HG03439 (cell line): ENCODE data around the gene CYB5D1.

Source experiments
- ATAC-seq: cut with Tn5 transposase; IDR thresholded peaks from one replicate; pipeline ENCODE4 v1.9.1; 2021; ENCODE audit warnings: mild to moderate bottlenecking, moderate library complexity; ENCODE audit not compliant: unreplicated experiment

The CYB5D1 gene

DNA sequence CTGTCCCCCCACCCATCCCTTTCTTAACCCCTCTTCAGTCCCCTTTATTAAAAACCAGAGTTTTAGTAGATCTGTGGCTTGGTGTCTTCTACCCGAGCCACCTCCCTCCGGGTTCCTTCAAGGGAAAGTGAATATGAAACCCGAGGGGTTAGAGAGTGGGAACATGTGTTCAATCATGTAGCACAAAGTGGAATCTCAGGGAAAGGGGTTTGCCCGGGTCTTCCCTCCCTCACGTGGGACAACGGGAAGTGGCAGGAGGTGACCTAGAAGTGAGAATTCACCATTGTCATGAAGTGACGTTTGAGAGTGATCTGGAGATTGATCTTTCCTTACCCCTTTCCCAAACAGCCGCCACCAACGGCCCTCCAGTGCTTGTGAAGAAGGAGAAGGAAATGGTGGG lies 53.3 kb downstream of the CYB5D1 start:
- no peak for ATAC-seq
